ENCODE measurements around the gene HBA1. TPM values are rescaled to one million over a fixed set of nuclear protein-coding genes. Genes with fewer than 3 reads are reported as not detected.

Gene HBA1
- total RNA-seq, 2 experiments from 2014 or later: not detected

DNA sequence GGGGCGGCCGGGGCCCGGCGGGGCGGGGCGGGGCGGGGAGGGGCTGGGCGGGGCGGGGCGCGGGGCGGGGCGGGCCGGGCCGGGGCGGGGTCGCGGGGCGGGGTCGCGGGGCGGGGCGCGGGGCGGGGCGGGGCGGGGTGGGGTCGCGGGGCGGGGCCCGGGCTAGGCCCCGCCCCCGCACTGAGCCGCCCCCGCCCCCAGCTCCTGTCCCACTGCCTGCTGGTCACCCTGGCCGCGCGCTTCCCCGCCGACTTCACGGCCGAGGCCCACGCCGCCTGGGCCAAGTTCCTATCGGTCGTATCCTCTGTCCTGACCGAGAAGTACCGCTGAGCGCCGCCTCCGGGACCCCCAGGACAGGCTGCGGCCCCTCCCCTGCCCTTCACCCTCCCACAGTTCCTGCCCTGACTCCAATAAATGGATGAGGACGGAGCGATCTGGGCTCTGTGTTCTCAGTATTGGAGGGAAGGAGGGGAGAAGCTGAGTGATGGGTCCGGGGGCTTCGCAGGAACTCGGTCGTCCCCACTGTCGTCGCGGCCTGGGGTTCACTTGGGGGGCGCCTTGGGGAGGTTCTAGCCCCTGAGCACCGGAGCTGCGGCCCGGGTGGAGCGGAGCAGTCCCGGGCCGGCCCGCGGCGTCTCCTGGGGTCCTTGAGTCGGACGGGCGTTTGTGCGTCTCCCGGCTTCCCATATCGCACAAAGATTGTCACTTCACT lies 11.5 kb upstream of the HBA1 start:
- ChIA-PET CTCF (ENCODE audit: unreplicated experiment) (no interaction called here), POLR2A (no interaction called here)
- no TSS peak for BruUV-seq (replicated peaks)
- Histone ChIP-seq H3K9me2 (ENCODE audit: insufficient read depth, low read length) (no peaks in the 10 kb centered on the region), H3K9me3 (ENCODE audit: low read length) (no peaks in the 10 kb centered on the region), H2AFZ (ENCODE audit: low read length) (no peak overlapping the region), H3K4me1 (ENCODE audit: insufficient read depth, low read length, poor library complexity, severe bottlenecking) (no peaks in the 10 kb centered on the region), H3K4me3 (ENCODE audit: low read depth, low read length, poor library complexity, severe bottlenecking) (no peak overlapping the region), H3K4me2 (ENCODE audit: low read length) (no peak overlapping the region), H4K20me1 (ENCODE audit: insufficient read depth, low read length) (no peaks in the 10 kb centered on the region), H3K79me2 (ENCODE audit: insufficient read depth, low read depth, low read length) (no peaks in the 10 kb centered on the region), H3K27ac (ENCODE audit: low read depth, low read length, poor library complexity, severe bottlenecking) (no peak overlapping the region), H3K36me3 (ENCODE audit: insufficient read depth, low read length) (no peaks in the 10 kb centered on the region)
- DNase-seq (ENCODE audit: low spot score): no peak
- intact Hi-C loops (cut with micrococcal nuclease; ENCODE audit: unreplicated experiment): no loop called here
- no peak for TF ChIP-seq EZH2phosphoT487 (IDR thresholded peaks at IDR 0.05; ENCODE audit: borderline replicate concordance, low read depth, low read length)
- TF ChIP-seq, protein P1, sequence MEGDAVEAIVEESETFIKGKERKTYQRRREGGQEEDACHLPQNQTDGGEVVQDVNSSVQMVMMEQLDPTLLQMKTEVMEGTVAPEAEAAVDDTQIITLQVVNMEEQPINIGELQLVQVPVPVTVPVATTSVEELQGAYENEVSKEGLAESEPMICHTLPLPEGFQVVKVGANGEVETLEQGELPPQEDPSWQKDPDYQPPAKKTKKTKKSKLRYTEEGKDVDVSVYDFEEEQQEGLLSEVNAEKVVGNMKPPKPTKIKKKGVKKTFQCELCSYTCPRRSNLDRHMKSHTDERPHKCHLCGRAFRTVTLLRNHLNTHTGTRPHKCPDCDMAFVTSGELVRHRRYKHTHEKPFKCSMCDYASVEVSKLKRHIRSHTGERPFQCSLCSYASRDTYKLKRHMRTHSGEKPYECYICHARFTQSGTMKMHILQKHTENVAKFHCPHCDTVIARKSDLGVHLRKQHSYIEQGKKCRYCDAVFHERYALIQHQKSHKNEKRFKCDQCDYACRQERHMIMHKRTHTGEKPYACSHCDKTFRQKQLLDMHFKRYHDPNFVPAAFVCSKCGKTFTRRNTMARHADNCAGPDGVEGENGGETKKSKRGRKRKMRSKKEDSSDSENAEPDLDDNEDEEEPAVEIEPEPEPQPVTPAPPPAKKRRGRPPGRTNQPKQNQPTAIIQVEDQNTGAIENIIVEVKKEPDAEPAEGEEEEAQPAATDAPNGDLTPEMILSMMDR (conservative IDR thresholded peaks at IDR 0.05; ENCODE audit: low read length): no peak

DNA sequence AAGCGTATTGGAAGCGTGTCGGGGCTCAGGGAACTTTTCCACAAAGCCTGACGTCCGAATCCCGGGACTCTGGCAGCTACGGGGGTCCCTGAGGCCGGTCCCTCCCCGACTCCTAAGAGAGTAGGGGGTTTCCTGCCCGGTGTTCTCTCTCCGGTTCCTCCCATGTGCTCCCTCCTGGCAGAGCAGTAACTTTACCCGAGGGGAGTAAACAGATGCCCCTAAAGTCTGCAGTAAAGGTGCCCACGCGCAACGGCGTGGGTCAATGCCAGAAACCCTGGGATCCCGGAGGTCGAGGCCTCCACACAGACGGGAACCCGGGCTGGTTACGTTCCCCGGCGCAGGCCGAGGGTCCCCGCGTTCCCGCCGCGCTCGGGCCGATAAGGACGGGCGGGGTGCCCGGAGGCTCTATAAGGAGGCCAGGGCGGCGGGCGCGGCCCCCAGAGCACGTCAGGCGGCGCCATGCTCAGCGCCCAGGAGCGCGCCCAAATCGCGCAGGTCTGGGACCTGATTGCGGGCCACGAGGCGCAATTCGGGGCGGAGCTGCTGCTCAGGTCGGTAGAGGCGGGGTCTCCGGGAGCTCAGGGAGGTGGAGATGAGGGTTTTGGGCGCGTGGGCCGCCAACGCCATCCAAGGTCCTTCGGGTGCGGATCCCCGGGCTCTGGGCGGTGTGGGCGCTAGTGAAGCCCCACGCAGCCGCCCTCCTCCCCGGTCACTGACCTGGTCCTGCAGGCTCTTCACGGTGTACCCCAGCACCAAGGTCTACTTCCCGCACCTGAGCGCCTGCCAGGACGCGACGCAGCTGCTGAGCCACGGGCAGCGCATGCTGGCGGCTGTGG lies 10.7 kb upstream of the HBA1 start, which contains the start of gene HBM:
Gene HBM (plus strand): TSS at position 440 of the 836 bp plus-strand sequence. CDS start 20 bp downstream, at position 460.
- TF ChIP-seq, protein P1 (conservative IDR thresholded peaks at IDR 0.05; ENCODE audit: low read length): no peak
- no peak for TF ChIP-seq EZH2phosphoT487 (IDR thresholded peaks at IDR 0.05; ENCODE audit: borderline replicate concordance, low read depth, low read length)
- CTCF ChIA-PET (ENCODE audit: unreplicated experiment): no interaction called here

More for the DNA sequence above, 10.7 kb upstream of the HBA1 start, which contains the start of gene HBM:
- H3K79me2 ChIP-seq (ENCODE audit: insufficient read depth, low read depth, low read length): no peaks in the 10 kb centered on the region
- H3K4me3 ChIP-seq (ENCODE audit: low read depth, low read length, poor library complexity, severe bottlenecking): no peak within 1 kb of the TSS
- H4K20me1 ChIP-seq (ENCODE audit: insufficient read depth, low read length): no peaks in the 10 kb centered on the region
- POLR2A ChIA-PET: no interaction called here
- no peaks in the 10 kb centered on the region for H3K9me2 ChIP-seq (ENCODE audit: insufficient read depth, low read length)
- H3K9me3 ChIP-seq (ENCODE audit: low read length): no peaks in the 10 kb centered on the region
- H2AFZ ChIP-seq (ENCODE audit: low read length): no peak within 1 kb of the TSS
- H3K4me2 ChIP-seq (ENCODE audit: low read length): no peak within 1 kb of the TSS
- no peak within 1 kb of the TSS for H3K27ac ChIP-seq (ENCODE audit: low read depth, low read length, poor library complexity, severe bottlenecking)
- H3K4me1 ChIP-seq (ENCODE audit: insufficient read depth, low read length, poor library complexity, severe bottlenecking): no peaks in the 10 kb centered on the region
- no TSS peak for BruUV-seq (replicated peaks)
- intact Hi-C loops (cut with micrococcal nuclease; ENCODE audit: unreplicated experiment): no loop called here
- H3K36me3 ChIP-seq (ENCODE audit: insufficient read depth, low read length): no peaks in the 10 kb centered on the region
- no peak for DNase-seq (ENCODE audit: low spot score)
